ENCODE data around the gene HRH1. TPM values are rescaled to one million over a fixed set of nuclear protein-coding genes. Genes with fewer than 3 reads are reported as not detected.

The HRH1 gene
- total RNA-seq, 1 donor from 2014 or later: not detected

GRCh38 chr3:11186318-11186692 is 32.0 kb downstream of the HRH1 start:
- POLR2A ChIA-PET: no interaction called here
- no peaks in the 10 kb centered on the region for H3K4me1 Mint-ChIP-seq
- DNase-seq (no peak), ATAC-seq (ENCODE audit: low read depth) (no peak)
- H3K36me3 Mint-ChIP-seq (ENCODE audit: low read depth): no peaks in the 10 kb centered on the region
- H3K4me3 Mint-ChIP-seq: no peak overlapping the region
- H3K9me3 Mint-ChIP-seq: no peaks in the 10 kb centered on the region
- peaks cover 4% of the 10 kb centered on the region for H3K27me3 Mint-ChIP-seq
- no peak for TF ChIP-seq CTCF (IDR thresholded peaks at IDR 0.05)
- H3K27ac Mint-ChIP-seq: no peak overlapping the region
- CTCF ChIA-PET: no interaction called here
- intact Hi-C loops (cut with micrococcal nuclease): no loop called here

- no peak overlapping the region for H3K4me3 Mint-ChIP-seq
- H3K36me3 Mint-ChIP-seq (ENCODE audit: low read depth): no peaks in the 10 kb centered on the region
- H3K27ac Mint-ChIP-seq: no peak overlapping the region
- TF ChIP-seq CTCF (IDR thresholded peaks at IDR 0.05): no peak
- DNase-seq (no peak), ATAC-seq (ENCODE audit: low read depth) (no peak)
- CTCF ChIA-PET: no interaction called here
- no peaks in the 10 kb centered on the region for H3K4me1 Mint-ChIP-seq
- intact Hi-C loops (cut with micrococcal nuclease): no loop called here
- H3K27me3 Mint-ChIP-seq: peaks cover 4% of the 10 kb centered on the region
- POLR2A ChIA-PET: no interaction called here
- H3K9me3 Mint-ChIP-seq: no peaks in the 10 kb centered on the region
These were observed 32.5 kb downstream of the HRH1 start for GRCh38 chr3:11186771-11187191.

GRCh38 chr3:11187681-11188080 is 33.4 kb downstream of the HRH1 start:
- TF ChIP-seq CTCF (IDR thresholded peaks at IDR 0.05): no peak
- CTCF ChIA-PET: no interaction called here
- Mint-ChIP-seq H3K36me3 (ENCODE audit: low read depth) (no peaks in the 10 kb centered on the region), H3K27ac (no peak overlapping the region), H3K9me3 (no peaks in the 10 kb centered on the region), H3K27me3 (peaks cover 4% of the 10 kb centered on the region), H3K4me1 (no peaks in the 10 kb centered on the region), H3K4me3 (no peak overlapping the region)
- ATAC-seq (ENCODE audit: low read depth) (no peak), DNase-seq (no peak)
- POLR2A ChIA-PET: no interaction called here
- intact Hi-C loops (cut with micrococcal nuclease): no loop called here

GRCh38 chr3:11188231-11188630 is 33.9 kb downstream of the HRH1 start:
- H3K27me3 Mint-ChIP-seq: peaks cover 5% of the 10 kb centered on the region

GRCh38 chr3:11195201-11195600 is 40.9 kb downstream of the HRH1 start:
- Mint-ChIP-seq H3K4me3 (no peak overlapping the region), H3K27ac (no peak overlapping the region), H3K27me3 (peaks cover 21% of the 10 kb centered on the region), H3K36me3 (ENCODE audit: low read depth) (no peaks in the 10 kb centered on the region), H3K9me3 (peaks cover 2% of the 10 kb centered on the region), H3K4me1 (no peaks in the 10 kb centered on the region)
- ChIA-PET POLR2A (no interaction called here), CTCF (no interaction called here)
- no peak for DNase-seq
- intact Hi-C loops (cut with micrococcal nuclease): no loop called here
- TF ChIP-seq CTCF (IDR thresholded peaks at IDR 0.05): no peak
- no peak for ATAC-seq (ENCODE audit: low read depth)

More at GRCh38 chr3:11188231-11188630, 33.9 kb downstream of the HRH1 start:
- Mint-ChIP-seq H3K4me3 (no peak overlapping the region), H3K4me1 (no peaks in the 10 kb centered on the region), H3K36me3 (ENCODE audit: low read depth) (no peaks in the 10 kb centered on the region), H3K9me3 (no peaks in the 10 kb centered on the region), H3K27ac (no peak overlapping the region)
- intact Hi-C loops (cut with micrococcal nuclease): no loop called here
- POLR2A ChIA-PET: no interaction called here
- TF ChIP-seq CTCF (IDR thresholded peaks at IDR 0.05): no peak
- ATAC-seq (ENCODE audit: low read depth) (no peak), DNase-seq (no peak)
- CTCF ChIA-PET: no interaction called here
